ENCODE data around the gene GPRC5B.

DNA sequence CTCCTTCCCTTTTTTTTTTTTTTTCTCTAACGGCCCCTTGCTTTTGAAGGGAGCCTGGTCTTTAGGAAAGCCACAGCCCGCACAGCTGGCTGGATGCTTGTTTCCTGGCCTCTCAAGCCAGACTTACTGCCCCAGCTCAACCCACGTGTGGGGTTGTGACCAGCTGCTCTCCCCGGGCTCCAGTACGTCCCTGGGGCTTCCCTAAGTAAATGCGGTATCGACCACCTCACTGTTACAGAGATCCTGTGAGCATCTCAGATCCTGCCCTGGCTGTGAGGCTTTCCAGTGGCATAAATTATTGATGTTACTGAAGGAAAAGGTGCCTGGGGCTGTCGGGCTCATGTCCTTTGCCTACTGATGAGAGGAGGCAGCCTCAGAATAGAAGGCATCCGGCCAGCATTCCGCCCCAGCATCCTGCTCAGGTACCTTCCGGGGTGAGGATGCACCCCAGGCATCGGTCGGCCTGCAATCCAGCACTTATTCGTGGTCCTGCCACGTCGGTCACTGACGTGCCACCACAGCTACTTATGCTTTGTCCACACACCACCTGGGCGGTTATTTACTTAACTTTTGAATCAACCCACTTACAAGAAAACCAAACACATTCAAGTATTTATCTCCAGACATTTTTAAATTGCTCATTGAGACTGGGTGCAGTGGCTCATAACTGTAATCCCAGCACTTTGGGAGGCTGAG, 9.6 kb downstream of the GPRC5B start:
- TF ChIP-seq EZH2phosphoT487 (IDR thresholded peaks at IDR 0.05; ENCODE audit: insufficient read depth, low read depth): no peak
- no peak for TF ChIP-seq EZH2 (IDR thresholded peaks at IDR 0.05; ENCODE audit: insufficient read depth, poor library complexity, severe bottlenecking)
